SU-DHL-6 (cell line): ENCODE measurements around the gene P2RX6.

Experiments
- H2AFZ ChIP-seq: fragments of 200-600 bp; sonication (generic); 2 replicates; pipeline ENCODE4 v1.6.1; 2014; ENCODE audit warnings: low read depth, mild to moderate bottlenecking, moderate library complexity, mixed read lengths, antibody characterized with exemption, low read length; ENCODE audit not compliant: severe bottlenecking
- H3F3A ChIP-seq: fragments of 200-600 bp; shearing (Covaris generic); 2 replicates; pipeline ENCODE4 v1.6.0; 2016; ENCODE audit warnings: antibody characterized with exemption, mild to moderate bottlenecking; ENCODE audit not compliant: insufficient read depth
- H3K27ac ChIP-seq: fragments of 200-600 bp; sonication (generic); 2 replicates; pipeline ENCODE4 v1.5.1; 2016; ENCODE audit warnings: low read depth, mild to moderate bottlenecking, low read length, moderate library complexity, mixed read lengths
- H3K27me3 ChIP-seq: fragments of 200-600 bp; sonication (generic), shearing (Covaris generic); 2 replicates; pipeline ENCODE4 v1.6.0; 2014; ENCODE audit warnings: mild to moderate bottlenecking, low read length
- H3K36me3 ChIP-seq: fragments of 200-600 bp; sonication (generic); 2 replicates; pipeline ENCODE4 v1.6.1; 2014; ENCODE audit warnings: mild to moderate bottlenecking, low read length, mixed read lengths
- H3K4me2 ChIP-seq: fragments of 300-600, 200-600 bp; shearing (Covaris generic), sonication (generic); 2 replicates; pipeline ENCODE4 v1.6.0; 2014; ENCODE audit warnings: low read length, low read depth, mild to moderate bottlenecking; ENCODE audit not compliant: poor library complexity, severe bottlenecking
- H3K4me3 ChIP-seq: fragments of 200-600 bp; sonication (generic); 2 replicates; pipeline ENCODE4 v1.5.1; 2014; ENCODE audit warnings: antibody characterized with exemption, low read length, mild to moderate bottlenecking, mixed read lengths; ENCODE audit not compliant: insufficient read depth, poor library complexity, severe bottlenecking
- H3K79me2 ChIP-seq: fragments of 200-600 bp; sonication (generic); 2 replicates; pipeline ENCODE4 v1.6.1; 2014; ENCODE audit warnings: mild to moderate bottlenecking, low read length, moderate library complexity; ENCODE audit not compliant: insufficient read depth
- H3K9ac ChIP-seq: fragments of 200-600 bp; sonication (generic); 2 replicates; pipeline ENCODE4 v1.7.0; 2014; ENCODE audit warnings: mild to moderate bottlenecking, low read length
- H3K9me2 ChIP-seq: fragments of 200-600 bp; sonication (generic); replicated peaks from 2 replicates; pipeline ENCODE4 v1.6.1; 2014; ENCODE audit warnings: low read length; ENCODE audit not compliant: insufficient read depth
- H3K9me3 ChIP-seq: fragments of 200-600 bp; sonication (generic); 2 replicates; pipeline ENCODE4 v1.6.1; 2014; ENCODE audit warnings: low read length, mixed read lengths; ENCODE audit not compliant: insufficient read depth
- H4K20me1 ChIP-seq: fragments of 200-600 bp; sonication (generic); 2 replicates; pipeline ENCODE4 v1.6.1; 2014; ENCODE audit warnings: low read depth, mild to moderate bottlenecking, antibody characterized with exemption, low read length, moderate library complexity, mixed read lengths
- CTCF ChIP-seq: fragments of 200-600 bp; sonication (generic); IDR thresholded peaks from one replicate; pipeline ENCODE4 v1.5.1; 2017; ENCODE audit warnings: antibody characterized with exemption, mild to moderate bottlenecking, low read length, moderate library complexity; ENCODE audit not compliant: insufficient read depth, poor library complexity, severe bottlenecking
- EZH2phosphoT487 ChIP-seq: fragments of 200-600 bp; sonication (generic), shearing (Covaris generic); conservative IDR thresholded peaks from 2 replicates; pipeline ENCODE4 v1.6.1; 2018; ENCODE audit warnings: mild to moderate bottlenecking, antibody characterized with exemption, low read length, moderate library complexity, mixed read lengths

Gene P2RX6

GRCh38 chr22:20992056-20992442 is 22.9 kb upstream of the P2RX6 start:
- H3K9me3 ChIP-seq, result no peaks in the 10 kb centered on the region
- no peak overlapping the region for H2AFZ ChIP-seq
- no peaks in the 10 kb centered on the region for H3K27me3 ChIP-seq
- no peaks in the 10 kb centered on the region for H3K36me3 ChIP-seq
- H3K4me3 ChIP-seq, result no peak overlapping the region
- H4K20me1 ChIP-seq, result no peaks in the 10 kb centered on the region
- no peak for TF ChIP-seq EZH2phosphoT487
- TF ChIP-seq CTCF, result no peak
- no peaks in the 10 kb centered on the region for H3K9me2 ChIP-seq
- no peaks in the 10 kb centered on the region for H3K79me2 ChIP-seq
- no peak overlapping the region for H3K27ac ChIP-seq
- H3K9ac ChIP-seq, result no peak overlapping the region
- H3K4me2 ChIP-seq, result no peak overlapping the region
- H3F3A ChIP-seq, result no peaks in the 10 kb centered on the region

GRCh38 chr22:20992456-20993303 is 22.3 kb upstream of the P2RX6 start:
- Histone ChIP-seq H3F3A (no peaks in the 10 kb centered on the region), H2AFZ (no peak overlapping the region), H3K4me3 (no peak overlapping the region), H3K36me3 (no peaks in the 10 kb centered on the region), H3K27ac (no peak overlapping the region), H3K9me2 (no peaks in the 10 kb centered on the region), H4K20me1 (no peaks in the 10 kb centered on the region), H3K79me2 (no peaks in the 10 kb centered on the region), H3K9me3 (no peaks in the 10 kb centered on the region), H3K27me3 (no peaks in the 10 kb centered on the region), H3K4me2 (no peak overlapping the region), H3K9ac (no peak overlapping the region)
- TF ChIP-seq CTCF (no peak), EZH2phosphoT487 (no peak)

- Histone ChIP-seq H2AFZ (no peak overlapping the region), H4K20me1 (no peaks in the 10 kb centered on the region), H3K27ac (no peak overlapping the region), H3K9me3 (no peaks in the 10 kb centered on the region), H3K4me3 (no peak overlapping the region), H3K4me2 (no peak overlapping the region), H3K27me3 (no peaks in the 10 kb centered on the region), H3K36me3 (no peaks in the 10 kb centered on the region), H3F3A (no peaks in the 10 kb centered on the region), H3K79me2 (no peaks in the 10 kb centered on the region), H3K9ac (no peak overlapping the region), H3K9me2 (no peaks in the 10 kb centered on the region)
- TF ChIP-seq CTCF (no peak), EZH2phosphoT487 (no peak)
These were observed 21.4 kb upstream of the P2RX6 start for GRCh38 chr22:20993304-20994127.
